OCI-LY7 (cell line): ENCODE data around the gene PNPLA1. TPM values are rescaled to one million over a fixed set of nuclear protein-coding genes. Genes with fewer than 3 reads are reported as not detected.

Source experiments
- BruUV-seq: library from RNA; stranded (reverse); fragments of 400-500 nt; replicated peaks from 2 replicates; lab custom pipeline; 2021; lab: Mats Ljungman, UMichigan
- CTCF ChIA-PET: fragments of 300-600 bp; sonication (Branson Sonifier 250); formaldehyde crosslinking; loops from one replicate; lab custom pipeline; 2022; ENCODE audit warnings: antibody characterized with exemption; ENCODE audit not compliant: unreplicated experiment; lab: Charles Lee
- POLR2A ChIA-PET: fragments of 300-600 bp; sonication (Branson Sonifier 250); formaldehyde crosslinking; loops from one replicate; lab custom pipeline; 2022; ENCODE audit warnings: antibody characterized with exemption; lab: Charles Lee
- DNase-seq: peaks from one replicate; pipeline ENCODE4 v3.0.0-alpha.2; 2015; ENCODE audit warnings: low spot score
- H2AFZ ChIP-seq: fragments of 200-600 bp; sonication (generic), shearing (Covaris generic); 2 replicates; pipeline ENCODE4 v1.6.1; 2014; ENCODE audit warnings: mild to moderate bottlenecking, antibody characterized with exemption, low read length, moderate library complexity
- H3K27ac ChIP-seq: fragments of 200-600 bp; sonication (generic); 2 replicates; pipeline ENCODE4 v1.5.1; 2014; ENCODE audit warnings: mixed run types, low read depth, mild to moderate bottlenecking, moderate library complexity, low read length, inconsistent platforms; ENCODE audit not compliant: poor library complexity, severe bottlenecking
- H3K36me3 ChIP-seq: fragments of 200-600 bp; sonication (generic); 2 replicates; pipeline ENCODE4 v1.6.1; 2014; ENCODE audit warnings: mild to moderate bottlenecking, antibody characterized with exemption, low read length, moderate library complexity, mixed read lengths; ENCODE audit not compliant: insufficient read depth
- H3K4me1 ChIP-seq: fragments of 200-600 bp; sonication (generic); 2 replicates; pipeline ENCODE4 v1.5.1; 2014; ENCODE audit warnings: mild to moderate bottlenecking, low read length; ENCODE audit not compliant: insufficient read depth, poor library complexity, severe bottlenecking
- H3K4me2 ChIP-seq: fragments of 200-600 bp; sonication (generic); 2 replicates; pipeline ENCODE4 v1.6.1; 2014; ENCODE audit warnings: mild to moderate bottlenecking, low read length
- H3K4me3 ChIP-seq: fragments of 200-600 bp; sonication (generic); 2 replicates; pipeline ENCODE4 v1.5.1; 2014; ENCODE audit warnings: mild to moderate bottlenecking, low read depth, low read length; ENCODE audit not compliant: poor library complexity, severe bottlenecking
- H3K79me2 ChIP-seq: fragments of 200-600 bp; sonication (generic); 2 replicates; pipeline ENCODE4 v1.6.1; 2016; ENCODE audit warnings: low read depth, mild to moderate bottlenecking, low read length, moderate library complexity, mixed read lengths; ENCODE audit not compliant: insufficient read depth
- H3K9me2 ChIP-seq: fragments of 200-600 bp; sonication (generic); 2 replicates; pipeline ENCODE4 v1.6.1; 2016; ENCODE audit warnings: mild to moderate bottlenecking, low read length, mixed read lengths; ENCODE audit not compliant: insufficient read depth
- H3K9me3 ChIP-seq: fragments of 200-600 bp; sonication (generic); 2 replicates; pipeline ENCODE4 v1.6.1; 2014; ENCODE audit warnings: mild to moderate bottlenecking, mixed run types, low read length, mixed read lengths
- H4K20me1 ChIP-seq: fragments of 200-600 bp; sonication (generic); 2 replicates; pipeline ENCODE4 v1.6.1; 2014; ENCODE audit warnings: mild to moderate bottlenecking, antibody characterized with exemption, low read length, moderate library complexity, mixed read lengths; ENCODE audit not compliant: insufficient read depth
- CTCF ChIP-seq: fragments of 200-600 bp; sonication (generic); conservative IDR thresholded peaks from 2 replicates; pipeline ENCODE4 v1.5.1; 2014; ENCODE audit warnings: mild to moderate bottlenecking, antibody characterized with exemption, low read length, moderate library complexity, mixed read lengths
- EZH2phosphoT487 ChIP-seq: fragments of 200-600 bp; sonication (generic); IDR thresholded peaks from 2 replicates; pipeline ENCODE4 v1.6.1; 2018; ENCODE audit warnings: low read depth, borderline replicate concordance, mild to moderate bottlenecking, mixed run types, antibody characterized with exemption, low read length, moderate library complexity, mixed read lengths
- intact Hi-C: fragments of 100-400 bp; cut with micrococcal nuclease; formaldehyde crosslinking; loops from one replicate; pipeline ENCODE4 v1.10.0; 2022; ENCODE audit not compliant: unreplicated experiment
- total RNA-seq, 2 experiments: library from RNA; depleted of rRNA in 1 of 2; stranded (reverse); fragments of >200 nt in 1 of 2; shearing (Covaris generic) in 1 of 2; gene quantifications; 2 replicates each; pipeline ENCODE4 v1.2.3, GENCODE V29; 2014 to 2022

PNPLA1 gene
- total RNA-seq, 2 experiments from 2014 or later = not detected

GRCh38 chr6:36312854-36313648, 43.2 kb downstream of the PNPLA1 start:
- DNase-seq = peak; percentile 33
- no peak for TF ChIP-seq CTCF
- TF ChIP-seq EZH2phosphoT487 = no peak
- Histone ChIP-seq H3K79me2 (no peaks in the 10 kb centered on the region), H3K4me1 (peaks cover 19% of the 10 kb centered on the region), H2AFZ (peak overlapping the region; percentile 91), H3K36me3 (no peaks in the 10 kb centered on the region), H3K4me3 (peak overlapping the region; percentile 6), H3K27ac (no peak overlapping the region), H3K9me3 (no peaks in the 10 kb centered on the region), H3K9me2 (no peaks in the 10 kb centered on the region), H3K4me2 (peak overlapping the region; percentile 52), H4K20me1 (no peaks in the 10 kb centered on the region)
- intact Hi-C loops = no loop called here
- BruUV-seq = no TSS peak
- ChIA-PET CTCF (no interaction called here), POLR2A (interaction anchor here (0.7 kb wide), 1 partner anchor 15 kb away, joined by 3 read pairs; no protein-coding TSS in a partner anchor)

GRCh38 chr6:36313649-36313936, 43.7 kb downstream of the PNPLA1 start:
- H3K27ac ChIP-seq = no peak overlapping the region
- H3K4me2 ChIP-seq = peak overlapping the region; percentile 52
- POLR2A ChIA-PET = interaction anchor here (0.6 kb wide), 1 partner anchor 178 kb away, joined by 3 read pairs; no protein-coding TSS in a partner anchor
- no peak overlapping the region for H3K4me3 ChIP-seq
- no peaks in the 10 kb centered on the region for H3K9me2 ChIP-seq
- no peaks in the 10 kb centered on the region for H3K79me2 ChIP-seq
- no peaks in the 10 kb centered on the region for H3K9me3 ChIP-seq
- peak overlapping the region; percentile 91 for H2AFZ ChIP-seq
- no peaks in the 10 kb centered on the region for H4K20me1 ChIP-seq
- no TSS peak for BruUV-seq
- no peaks in the 10 kb centered on the region for H3K36me3 ChIP-seq
- intact Hi-C loops = no loop called here
- CTCF ChIA-PET = no interaction called here
- DNase-seq = no peak
- peaks cover 19% of the 10 kb centered on the region for H3K4me1 ChIP-seq
- no peak for TF ChIP-seq CTCF
- TF ChIP-seq EZH2phosphoT487 = no peak
